K562 (cell line): Measurements from ENCODE around the gene DCP2. TPM values are rescaled to one million over a fixed set of nuclear protein-coding genes. Genes with fewer than 3 reads are reported as not detected.

Source experiments
- ATAC-seq: fragments of 200-7000 bp; cut with Tn5 transposase; 3 replicates; pipeline ENCODE4 v1.9.1; 2020; ENCODE audit warnings: moderate library complexity
- BruUV-seq: library from RNA; stranded (reverse); fragments of 400-500 nt; replicated peaks from 2 replicates; lab custom pipeline; 2021; lab: Mats Ljungman, UMichigan
- CTCF ChIA-PET: fragments of 300-600 bp; formaldehyde crosslinking; extraction: SDS; loops from one replicate; lab custom pipeline; 2021; ENCODE audit warnings: low intra/inter-chr PET ratio; lab: Yijun Ruan, JAX
- POLR2A ChIA-PET: fragments of 300-600, 350-650 bp; sonication (Branson Sonifier 250); formaldehyde crosslinking; extraction: SDS; loops from one replicate; lab custom pipeline; 2021; ENCODE audit warnings: antibody characterized with exemption, inconsistent platforms; lab: Yijun Ruan, JAX
- DNase-seq, 4 experiments: peaks; one replicate each; pipeline versions ENCODE4 v3.0.0 to v3.0.0-alpha.2; 2011 to 2018; ENCODE audit warnings: low spot score in 3 of 4, mixed read lengths in 3 of 4; ENCODE audit errors: extremely low read depth in 1 of 4
- FAIRE-seq: peaks from 2 replicates; lab custom pipeline; 2011; peaks lifted over from hg19 to GRCh38; lab: Jason Lieb, UNC
- H2AFZ ChIP-seq: 2 replicates; pipeline ENCODE4 v1.6.0; 2011; ENCODE audit warnings: low read depth, low read length, control low read depth, inconsistent platforms
- H3K27ac ChIP-seq: fragments of 200-600 bp; 3 replicates; pipeline ENCODE4 v1.8.0; 2011; ENCODE audit warnings: low read depth, mild to moderate bottlenecking, control low read depth, inconsistent platforms, low read length, moderate library complexity, mixed read lengths; ENCODE audit errors: extremely low read depth
- H3K27me3 ChIP-seq, 2 experiments: fragments of 300-600 bp in 1 of 2; 2 replicates in 1 of 2; 3 replicates in 1 of 2; pipeline versions ENCODE4 v1.6.0 to v1.8.0; 2011; ENCODE audit warnings: inconsistent platforms in 2 of 2, low read length in 2 of 2, mild to moderate bottlenecking in 1 of 2, mixed read lengths in 1 of 2, moderate library complexity in 1 of 2; ENCODE audit not compliant: control insufficient read depth in 2 of 2, insufficient read depth in 2 of 2
- H3K36me3 ChIP-seq: fragments of 300-600 bp; 3 replicates; pipeline ENCODE4 v1.8.0; 2011; ENCODE audit warnings: mild to moderate bottlenecking, low read length, inconsistent platforms; ENCODE audit not compliant: control insufficient read depth, insufficient read depth
- H3K4me1 ChIP-seq, 2 experiments: fragments of 200-600 bp in 1 of 2; replicated peaks in 1 of 2; 2 replicates in 1 of 2; 3 replicates in 1 of 2; pipeline versions ENCODE4 v1.5.1 to v1.8.0; 2011; ENCODE audit warnings: inconsistent platforms in 2 of 2, low read length in 2 of 2, mild to moderate bottlenecking in 1 of 2, mixed read lengths in 1 of 2, moderate library complexity in 1 of 2; ENCODE audit not compliant: control insufficient read depth in 2 of 2, insufficient read depth in 2 of 2
- H3K4me2 ChIP-seq: 2 replicates; pipeline ENCODE4 v1.6.1; 2011; ENCODE audit warnings: low read length, control low read depth, inconsistent platforms, mixed read lengths; ENCODE audit not compliant: insufficient read depth
- H3K4me3 ChIP-seq: fragments of 200-600 bp; sonication (generic), shearing (Covaris generic); 2 replicates; pipeline ENCODE4 v1.5.1; 2016; ENCODE audit warnings: control low read depth, inconsistent platforms
- H3K79me2 ChIP-seq: fragments of 200-600 bp; 3 replicates; pipeline ENCODE4 v1.8.0; 2011; ENCODE audit warnings: low read length, inconsistent platforms; ENCODE audit not compliant: control insufficient read depth, insufficient read depth
- H3K9ac ChIP-seq, 2 experiments: 2 replicates each; pipeline versions ENCODE4 v1.6.0 to v1.6.1; 2011; ENCODE audit warnings: low read depth in 2 of 2, low read length in 2 of 2, control low read depth in 1 of 2, inconsistent platforms in 1 of 2, mild to moderate bottlenecking in 1 of 2, mixed read lengths in 1 of 2; ENCODE audit not compliant: insufficient read depth in 1 of 2
- H3K9me1 ChIP-seq: one replicate; pipeline ENCODE4 v1.6.0; 2011; ENCODE audit warnings: inconsistent platforms, mild to moderate bottlenecking, low read length, moderate library complexity; ENCODE audit not compliant: control insufficient read depth, insufficient read depth
- H3K9me3 ChIP-seq: replicated peaks from 2 replicates; pipeline ENCODE4 v1.5.1; 2011; ENCODE audit warnings: low read depth, low read length, inconsistent platforms; ENCODE audit not compliant: control insufficient read depth, insufficient read depth
- H4K20me1 ChIP-seq: replicated peaks from 2 replicates; pipeline ENCODE4 v1.6.1; 2011; ENCODE audit warnings: low read length, inconsistent platforms, mixed read lengths; ENCODE audit not compliant: control insufficient read depth, insufficient read depth
- HDAC6 ChIP-seq: IDR thresholded peaks from 2 replicates; pipeline ENCODE4 v1.6.1; 2012; ENCODE audit warnings: low read depth, mild to moderate bottlenecking, control low read depth, inconsistent platforms, low read length, moderate library complexity
- LARP7 ChIP-seq: fragments of 450-650 bp; IDR thresholded peaks from 2 replicates; pipeline ENCODE4 v1.6.1; 2016
- RBM15 ChIP-seq: fragments of 200-400 bp; formaldehyde crosslinking; IDR thresholded peaks from 2 replicates; pipeline ENCODE4 v1.6.1; 2018; ENCODE audit warnings: mild to moderate bottlenecking, low read length, moderate library complexity; ENCODE audit not compliant: insufficient read depth
- WGBS: fragments of 100-300 bp; shearing (Covaris generic); methylation state at CpG from one replicate; pipeline ENCODE4 v1.1.6; 2016; ENCODE audit warnings: low coverage, mixed read lengths; ENCODE audit not compliant: insufficient coverage; ENCODE audit errors: missing lambda C conversion rate; 5-methylcytosine and 5-hydroxymethylcytosine counted together
- in situ Hi-C: fragments of 300-500 bp; cut with MboI; formaldehyde crosslinking; loops from 4 replicates; pipeline ENCODE4 v1.15.0; 2018; ENCODE audit warnings: inconsistent platforms, mixed read lengths
- intact Hi-C: fragments of 100-400 bp; cut with micrococcal nuclease; formaldehyde crosslinking; loops from 2 replicates; pipeline ENCODE4 v1.14.2; 2022
- polyA plus RNA-seq, 8 experiments: library from polyadenylated mRNA; depleted of rRNA in 4 of 8; stranded (reverse) in 5 of 8; unstranded in 3 of 8; fragments of >200 nt; fragmentation: Nextera tagmentation in 2 of 8; fragmentation: Illumina TruSeq in 1 of 8; extraction: Ambion mirVana in 2 of 8; extraction: Trizol in 1 of 8; gene quantifications; 2 replicates each; pipeline versions ENCODE4 v1.2.1 to v1.2.3, GENCODE V29; 2011 to 2014; ENCODE audit warnings: inconsistent platforms in 1 of 8, missing spikeins in 1 of 8
- total RNA-seq, 7 experiments: library from RNA; depleted of rRNA in 6 of 7; stranded (reverse); fragments of >200 nt in 6 of 7; fragmentation: Illumina TruSeq in 2 of 7; extraction: Trizol in 2 of 7; gene quantifications; 2 replicates each; pipeline versions ENCODE4 v1.2.1 to v1.2.3, GENCODE V29; 2011 to 2021; ENCODE audit warnings: low replicate concordance in 1 of 7
- TF ChIP-seq, protein P1 (sequence below): fragments of 250-450 bp; sonication (Bioruptor Pico); IDR thresholded peaks from 2 replicates; pipeline ENCODE4 v1.8.0; 2022; ENCODE audit warnings: inconsistent platforms, mild to moderate bottlenecking, moderate library complexity, borderline replicate concordance
- TF ChIP-seq, protein P2 (sequence below): sonication (generic); formaldehyde crosslinking; IDR thresholded peaks from 2 replicates; pipeline ENCODE4 v1.8.1; 2023; ENCODE audit warnings: mild to moderate bottlenecking, missing genetic modification reagents

The DCP2 gene
- total and polyA plus RNA-seq, 9 of the 15 experiments (the other 6 are each of a cell fraction or from before 2014, with no cell fraction given) = 25.9 to 109 (median 46.7) TPM

DNA sequence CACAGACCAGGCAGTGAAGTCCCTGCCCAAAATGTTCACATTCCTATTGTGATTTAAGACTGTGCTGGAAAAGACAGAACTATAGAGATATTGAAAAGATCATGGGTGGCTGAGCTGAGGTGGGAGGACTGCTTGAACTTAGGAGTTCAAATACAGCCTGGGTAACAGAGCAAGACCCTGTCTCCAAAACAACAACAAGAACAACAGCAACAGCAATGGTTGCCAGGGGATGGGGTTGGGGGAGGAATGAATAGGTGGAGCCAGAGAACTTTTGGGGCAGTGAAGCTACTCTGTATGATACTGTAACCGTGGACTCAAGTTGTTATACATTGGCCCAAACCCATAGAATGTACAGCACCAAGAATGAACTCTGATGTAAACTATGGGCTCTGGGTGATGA is 88.2 kb downstream of the DCP2 start:
- no peak for DNase-seq
- Histone ChIP-seq H3K9me1 (no peaks in the 10 kb centered on the region), H3K27me3 (peaks cover 5 to 16% of the 10 kb centered on the region in 2 experiments; a peak in 3 of 5 replicates), H3K4me2 (no peak overlapping the region), H4K20me1 (no peaks in the 10 kb centered on the region), H3K9ac (no peak overlapping the region), H3K4me3 (no peak overlapping the region), H3K79me2 (no peaks in the 10 kb centered on the region), H3K36me3 (no peaks in the 10 kb centered on the region), H3K9me3 (no peaks in the 10 kb centered on the region), H3K4me1 (peaks cover 1 to 8% of the 10 kb centered on the region in 2 experiments; a peak in 3 of 5 replicates), H2AFZ (0 out of 2 replicates have a peak overlapping the region, but pooled peaks have one; percentile 15), H3K27ac (no peak overlapping the region)
- FAIRE-seq = no peak
- no peak for ATAC-seq
- in situ Hi-C loops = no loop called here
- intact Hi-C loops = no loop called here
- ChIA-PET CTCF (no interaction called here), POLR2A (interaction anchor here (1.6 kb wide), 1 partner anchor 14 kb away, joined by 4 read pairs; no protein-coding TSS in a partner anchor)
- BruUV-seq = no TSS peak
- TF ChIP-seq RBM15 (no peak), HDAC6 (no peak), LARP7 (no peak)
- TF ChIP-seq, protein P1, sequence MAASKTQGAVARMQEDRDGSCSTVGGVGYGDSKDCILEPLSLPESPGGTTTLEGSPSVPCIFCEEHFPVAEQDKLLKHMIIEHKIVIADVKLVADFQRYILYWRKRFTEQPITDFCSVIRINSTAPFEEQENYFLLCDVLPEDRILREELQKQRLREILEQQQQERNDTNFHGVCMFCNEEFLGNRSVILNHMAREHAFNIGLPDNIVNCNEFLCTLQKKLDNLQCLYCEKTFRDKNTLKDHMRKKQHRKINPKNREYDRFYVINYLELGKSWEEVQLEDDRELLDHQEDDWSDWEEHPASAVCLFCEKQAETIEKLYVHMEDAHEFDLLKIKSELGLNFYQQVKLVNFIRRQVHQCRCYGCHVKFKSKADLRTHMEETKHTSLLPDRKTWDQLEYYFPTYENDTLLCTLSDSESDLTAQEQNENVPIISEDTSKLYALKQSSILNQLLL (CRISPR knock-in tag) = no peak
- TF ChIP-seq, protein P2, sequence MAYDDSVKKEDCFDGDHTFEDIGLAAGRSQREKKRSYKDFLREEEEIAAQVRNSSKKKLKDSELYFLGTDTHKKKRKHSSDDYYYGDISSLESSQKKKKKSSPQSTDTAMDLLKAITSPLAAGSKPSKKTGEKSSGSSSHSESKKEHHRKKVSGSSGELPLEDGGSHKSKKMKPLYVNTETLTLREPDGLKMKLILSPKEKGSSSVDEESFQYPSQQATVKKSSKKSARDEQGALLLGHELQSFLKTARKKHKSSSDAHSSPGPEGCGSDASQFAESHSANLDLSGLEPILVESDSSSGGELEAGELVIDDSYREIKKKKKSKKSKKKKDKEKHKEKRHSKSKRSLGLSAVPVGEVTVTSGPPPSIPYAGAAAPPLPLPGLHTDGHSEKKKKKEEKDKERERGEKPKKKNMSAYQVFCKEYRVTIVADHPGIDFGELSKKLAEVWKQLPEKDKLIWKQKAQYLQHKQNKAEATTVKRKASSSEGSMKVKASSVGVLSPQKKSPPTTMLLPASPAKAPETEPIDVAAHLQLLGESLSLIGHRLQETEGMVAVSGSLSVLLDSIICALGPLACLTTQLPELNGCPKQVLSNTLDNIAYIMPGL (CRISPR knock-in tag) = no peak
- 15% methylated on average over 1 of the region's 1 CpG for WGBS
